ENCODE data around the gene MYLK. TPM values are rescaled to one million over a fixed set of nuclear protein-coding genes. Genes with fewer than 3 reads are reported as not detected.

The MYLK gene
- total RNA-seq, 1 donor from 2014 or later: 196 TPM

- Histone ChIP-seq H3K4me1 (peaks cover 15 to 42% of the 10 kb centered on the region in 2 donors), H3K4me3 (no peak overlapping the region), H3K36me3 (peaks cover 64 to 77% of the 10 kb centered on the region in 2 donors), H3K27me3 (no peaks in the 10 kb centered on the region), H3K9me3 (no peaks in the 10 kb centered on the region), H3K27ac (peak overlapping the region; percentile 68 to 69)
- intact Hi-C loops (cut with DNase I): no loop called here
- DNase-seq (ENCODE audit: low spot score in 2 of 2): peak in 1 of 2 donors; percentile 61
- no peak for TF ChIP-seq CTCF (IDR thresholded peaks at IDR 0.05)
These were observed 249.7 kb downstream of the MYLK start for GRCh38 chr3:123634149-123635051.

GRCh38 chr3:123633530-123633929 is 250.6 kb downstream of the MYLK start:
- Histone ChIP-seq H3K27ac (peak overlapping the region; percentile 68 to 69), H3K4me1 (peaks cover 15 to 45% of the 10 kb centered on the region in 2 donors), H3K27me3 (no peaks in the 10 kb centered on the region), H3K36me3 (peaks cover 62 to 77% of the 10 kb centered on the region in 2 donors), H3K4me3 (no peak overlapping the region), H3K9me3 (no peaks in the 10 kb centered on the region)
- no peak for TF ChIP-seq CTCF (IDR thresholded peaks at IDR 0.05)
- no peak for DNase-seq (ENCODE audit: low spot score in 2 of 2)
- intact Hi-C loops (cut with DNase I): no loop called here

- no peak for TF ChIP-seq CTCF (IDR thresholded peaks at IDR 0.05)
- Histone ChIP-seq H3K9me3 (no peaks in the 10 kb centered on the region), H3K4me3 (no peak overlapping the region), H3K36me3 (peaks cover 58 to 77% of the 10 kb centered on the region in 2 donors), H3K4me1 (peaks cover 15 to 48% of the 10 kb centered on the region in 2 donors), H3K27me3 (no peaks in the 10 kb centered on the region), H3K27ac (peak overlapping the region in 1 of 2 donors; percentile 42)
- intact Hi-C loops (cut with DNase I): no loop called here
- DNase-seq (ENCODE audit: low spot score in 2 of 2): peak in 1 of 2 donors; percentile 74
These were observed 251.9 kb downstream of the MYLK start for GRCh38 chr3:123632161-123632655.

- Histone ChIP-seq H3K27ac (peak overlapping the region in 1 of 2 donors; percentile 3), H3K4me1 (peaks cover 10 to 26% of the 10 kb centered on the region in 2 donors), H3K4me3 (no peak overlapping the region), H3K27me3 (no peaks in the 10 kb centered on the region), H3K36me3 (peaks cover 60 to 84% of the 10 kb centered on the region in 2 donors), H3K9me3 (no peaks in the 10 kb centered on the region)
- intact Hi-C loops (cut with DNase I): loop anchor here (5.0 kb wide), 1 partner anchor 42 kb away; the partner anchor contains the start of gene HACD2
- no peak for TF ChIP-seq CTCF (IDR thresholded peaks at IDR 0.05)
- DNase-seq (ENCODE audit: low spot score in 2 of 2): no peak
These were observed 254.4 kb downstream of the MYLK start for GRCh38 chr3:123629747-123630047.

- intact Hi-C loops (cut with DNase I): loop anchor here (5.0 kb wide), 1 partner anchor 42 kb away; the partner anchor contains the start of gene HACD2
- peak overlapping the region; percentile 28 for H3K27ac ChIP-seq
- TF ChIP-seq CTCF (IDR thresholded peaks at IDR 0.05): no peak
- H3K36me3 ChIP-seq: peaks cover 62 to 84% of the 10 kb centered on the region in 2 donors
- peaks cover 7 to 20% of the 10 kb centered on the region in 2 donors for H3K4me1 ChIP-seq
- H3K9me3 ChIP-seq: no peaks in the 10 kb centered on the region
- H3K27me3 ChIP-seq: no peaks in the 10 kb centered on the region
- no peak overlapping the region for H3K4me3 ChIP-seq
- DNase-seq (ENCODE audit: low spot score in 2 of 2): peak in 1 of 2 donors; percentile 43
These were observed 255.0 kb downstream of the MYLK start for GRCh38 chr3:123628996-123629746.

Data from ascending aorta (tissue), 2 donors.